ENCODE data around the gene CDKN1C.

DNA sequence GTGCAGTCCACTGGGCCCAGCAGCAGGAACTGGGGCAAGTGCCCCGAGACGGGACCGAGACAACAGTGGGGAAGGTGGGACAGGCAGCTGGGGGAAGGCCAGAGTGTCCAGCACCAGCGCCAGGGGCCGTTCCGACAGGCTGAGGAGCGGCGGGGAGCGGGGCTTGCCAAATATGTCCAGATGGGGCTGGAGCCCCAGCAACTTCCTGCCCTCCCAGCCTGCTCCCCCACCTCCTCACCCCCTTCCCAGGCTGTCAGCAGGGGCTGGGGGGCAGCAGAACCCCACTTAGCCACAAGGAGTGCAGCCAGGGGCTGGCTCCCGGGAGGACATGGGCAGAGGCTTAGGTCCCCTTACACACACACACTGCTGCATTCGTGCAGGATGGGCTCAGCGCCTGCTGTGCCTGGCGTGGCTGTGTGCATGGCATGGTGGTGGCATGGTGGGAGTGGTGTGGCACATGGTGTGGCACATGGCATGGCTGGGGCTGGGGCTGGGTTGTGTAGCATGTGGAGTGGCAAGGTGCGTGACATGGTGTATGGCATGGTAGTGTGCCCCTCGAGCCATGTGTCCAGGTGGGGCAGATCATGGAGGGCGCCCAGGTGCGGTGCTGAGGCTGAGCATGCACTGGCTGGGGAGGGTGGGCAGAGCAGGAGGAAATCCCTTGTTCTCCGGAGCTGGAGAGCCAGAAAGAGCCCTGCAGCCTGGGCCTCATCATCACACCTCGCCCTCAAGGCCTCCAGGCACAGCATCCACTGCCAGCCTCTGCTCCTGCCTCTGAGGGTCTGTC lies 51.7 kb downstream of the CDKN1C start:
- TF ChIP-seq, protein P1, sequence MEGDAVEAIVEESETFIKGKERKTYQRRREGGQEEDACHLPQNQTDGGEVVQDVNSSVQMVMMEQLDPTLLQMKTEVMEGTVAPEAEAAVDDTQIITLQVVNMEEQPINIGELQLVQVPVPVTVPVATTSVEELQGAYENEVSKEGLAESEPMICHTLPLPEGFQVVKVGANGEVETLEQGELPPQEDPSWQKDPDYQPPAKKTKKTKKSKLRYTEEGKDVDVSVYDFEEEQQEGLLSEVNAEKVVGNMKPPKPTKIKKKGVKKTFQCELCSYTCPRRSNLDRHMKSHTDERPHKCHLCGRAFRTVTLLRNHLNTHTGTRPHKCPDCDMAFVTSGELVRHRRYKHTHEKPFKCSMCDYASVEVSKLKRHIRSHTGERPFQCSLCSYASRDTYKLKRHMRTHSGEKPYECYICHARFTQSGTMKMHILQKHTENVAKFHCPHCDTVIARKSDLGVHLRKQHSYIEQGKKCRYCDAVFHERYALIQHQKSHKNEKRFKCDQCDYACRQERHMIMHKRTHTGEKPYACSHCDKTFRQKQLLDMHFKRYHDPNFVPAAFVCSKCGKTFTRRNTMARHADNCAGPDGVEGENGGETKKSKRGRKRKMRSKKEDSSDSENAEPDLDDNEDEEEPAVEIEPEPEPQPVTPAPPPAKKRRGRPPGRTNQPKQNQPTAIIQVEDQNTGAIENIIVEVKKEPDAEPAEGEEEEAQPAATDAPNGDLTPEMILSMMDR (IDR thresholded peaks at IDR 0.05; ENCODE audit: low read depth, low read length), result no peak
- TF ChIP-seq POLR2A (IDR thresholded peaks at IDR 0.05; ENCODE audit: extremely low read depth, insufficient read length), result no peak
- TF ChIP-seq MAX (IDR thresholded peaks at IDR 0.05; ENCODE audit: low read depth, low read length), result no peak
- TF ChIP-seq MYC (IDR thresholded peaks at IDR 0.05; ENCODE audit: low read depth, low read length), result no peak
